ENCODE measurements around the gene RFX6. TPM values are rescaled to one million over a fixed set of nuclear protein-coding genes. Genes with fewer than 3 reads are reported as not detected.

RFX6 gene
- total and polyA plus RNA-seq, 2 donors (not counting 1 experiment from before 2014, with no cell fraction given), result not detected

- H3K27me3 ChIP-seq (ENCODE audit: control insufficient read depth, insufficient read depth, low read length), result no peaks in the 10 kb centered on the region
- H3K4me3 ChIP-seq (replicated peaks in 1 of 4; ENCODE audit: control extremely low read depth in 1 of 4, insufficient read depth in 1 of 4, low read depth in 3 of 4, low read length in 4 of 4), result no peak overlapping the region
- no peaks in the 10 kb centered on the region for H3K4me1 ChIP-seq (ENCODE audit: control insufficient read depth, extremely low read depth, insufficient read depth, low read length)
- no peaks in the 10 kb centered on the region for H3K9me3 ChIP-seq (ENCODE audit: control insufficient read depth, insufficient read depth, low read depth, low read length)
- DNase-seq (ENCODE audit: low read depth in 2 of 2), result peak; percentile 40 to 63
- no peaks in the 10 kb centered on the region for H3K36me3 ChIP-seq (ENCODE audit: control insufficient read depth, insufficient read depth, low read length)
- no peak overlapping the region for H2AFZ ChIP-seq (ENCODE audit: low read length)
- no peak for TF ChIP-seq EZH2 (IDR thresholded peaks at IDR 0.05; ENCODE audit: low read length, missing control alignments)
- TF ChIP-seq CTCF (conservative IDR thresholded peaks at IDR 0.05 in 1 of 2, IDR thresholded peaks at IDR 0.05 in 1 of 2; ENCODE audit: low read depth in 1 of 2, low read length in 2 of 2), result peak; percentile 75 to 86
- no peak overlapping the region for H3K27ac ChIP-seq (ENCODE audit: insufficient read depth, low read length)
- H4K20me1 ChIP-seq (ENCODE audit: control insufficient read depth, extremely low read depth, insufficient read depth, low read length), result no peaks in the 10 kb centered on the region
- H3K79me2 ChIP-seq (ENCODE audit: control insufficient read depth, insufficient read depth, low read length), result no peaks in the 10 kb centered on the region
- H3K4me2 ChIP-seq (ENCODE audit: extremely low read depth, insufficient read depth, low read length), result no peak overlapping the region
- H3K9ac ChIP-seq (ENCODE audit: insufficient read depth, low read length), result no peak overlapping the region
Observed at GRCh38 chr6:116969211-116969863, 92.3 kb downstream of the RFX6 start.

GRCh38 chr6:116971959-116972358 is 94.9 kb downstream of the RFX6 start:
- H3K4me2 ChIP-seq (ENCODE audit: extremely low read depth, insufficient read depth, low read length), result no peak overlapping the region
- no peaks in the 10 kb centered on the region for H4K20me1 ChIP-seq (ENCODE audit: control insufficient read depth, extremely low read depth, insufficient read depth, low read length)
- no peaks in the 10 kb centered on the region for H3K36me3 ChIP-seq (ENCODE audit: control insufficient read depth, insufficient read depth, low read length)
- H3K9me3 ChIP-seq (ENCODE audit: control insufficient read depth, insufficient read depth, low read depth, low read length), result no peaks in the 10 kb centered on the region
- no peak overlapping the region for H3K9ac ChIP-seq (ENCODE audit: insufficient read depth, low read length)
- no peaks in the 10 kb centered on the region for H3K27me3 ChIP-seq (ENCODE audit: control insufficient read depth, insufficient read depth, low read length)
- H3K4me3 ChIP-seq (replicated peaks in 1 of 4; ENCODE audit: control extremely low read depth in 1 of 4, insufficient read depth in 1 of 4, low read depth in 3 of 4, low read length in 4 of 4), result no peak overlapping the region
- DNase-seq (ENCODE audit: low read depth in 2 of 2), result peak; percentile 23 to 46
- H3K79me2 ChIP-seq (ENCODE audit: control insufficient read depth, insufficient read depth, low read length), result no peaks in the 10 kb centered on the region
- H3K27ac ChIP-seq (ENCODE audit: insufficient read depth, low read length), result no peak overlapping the region
- no peaks in the 10 kb centered on the region for H3K4me1 ChIP-seq (ENCODE audit: control insufficient read depth, extremely low read depth, insufficient read depth, low read length)
- no peak for TF ChIP-seq EZH2 (IDR thresholded peaks at IDR 0.05; ENCODE audit: low read length, missing control alignments)
- TF ChIP-seq CTCF (conservative IDR thresholded peaks at IDR 0.05 in 1 of 2, IDR thresholded peaks at IDR 0.05 in 1 of 2; ENCODE audit: low read depth in 1 of 2, low read length in 2 of 2), result peak; percentile 61 to 71
- no peak overlapping the region for H2AFZ ChIP-seq (ENCODE audit: low read length)

GRCh38 chr6:116973976-116974375 is 96.9 kb downstream of the RFX6 start:
- no peak for DNase-seq (ENCODE audit: low read depth in 2 of 2)
- Histone ChIP-seq H3K9me3 (ENCODE audit: control insufficient read depth, insufficient read depth, low read depth, low read length) (no peaks in the 10 kb centered on the region), H3K9ac (ENCODE audit: insufficient read depth, low read length) (no peak overlapping the region), H3K27ac (ENCODE audit: insufficient read depth, low read length) (no peak overlapping the region), H3K4me2 (ENCODE audit: extremely low read depth, insufficient read depth, low read length) (no peak overlapping the region), H3K79me2 (ENCODE audit: control insufficient read depth, insufficient read depth, low read length) (no peaks in the 10 kb centered on the region), H3K4me1 (ENCODE audit: control insufficient read depth, extremely low read depth, insufficient read depth, low read length) (no peaks in the 10 kb centered on the region), H3K36me3 (ENCODE audit: control insufficient read depth, insufficient read depth, low read length) (no peaks in the 10 kb centered on the region), H3K27me3 (ENCODE audit: control insufficient read depth, insufficient read depth, low read length) (no peaks in the 10 kb centered on the region), H2AFZ (ENCODE audit: low read length) (no peak overlapping the region), H3K4me3 (replicated peaks in 1 of 4; ENCODE audit: control extremely low read depth in 1 of 4, insufficient read depth in 1 of 4, low read depth in 3 of 4, low read length in 4 of 4) (no peak overlapping the region), H4K20me1 (ENCODE audit: control insufficient read depth, extremely low read depth, insufficient read depth, low read length) (no peaks in the 10 kb centered on the region)
- TF ChIP-seq EZH2 (IDR thresholded peaks at IDR 0.05; ENCODE audit: low read length, missing control alignments) (no peak), CTCF (conservative IDR thresholded peaks at IDR 0.05 in 1 of 2, IDR thresholded peaks at IDR 0.05 in 1 of 2; ENCODE audit: low read depth in 1 of 2, low read length in 2 of 2) (no peak)
